HG02759 (cell line): ENCODE results near the gene CUL1.

Experiments
- ATAC-seq: cut with Tn5 transposase; IDR thresholded peaks from one replicate; pipeline ENCODE4 v1.9.1; 2021; ENCODE audit warnings: mild to moderate bottlenecking, moderate library complexity; ENCODE audit not compliant: unreplicated experiment

Gene CUL1

DNA sequence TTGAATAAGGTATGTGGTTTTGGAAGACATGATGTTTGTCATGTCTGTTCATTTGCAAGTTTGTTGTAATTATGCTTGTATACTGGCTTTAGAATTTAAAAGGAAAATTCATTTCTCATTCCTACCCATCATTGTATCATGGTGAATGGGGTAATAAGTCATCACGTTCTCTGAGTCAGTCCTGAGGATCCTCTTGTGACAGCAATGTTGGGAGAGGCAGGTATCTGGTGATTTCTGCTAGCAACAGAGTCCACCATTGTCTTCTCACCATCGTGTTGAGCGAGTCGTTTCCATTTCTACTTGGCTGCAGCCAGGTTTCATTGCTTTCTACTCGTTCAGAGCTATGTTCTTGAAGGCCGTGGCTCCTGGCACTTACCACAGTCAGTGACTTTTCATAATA is 16.3 kb downstream of the CUL1 start:
- ATAC-seq = no peak

DNA sequence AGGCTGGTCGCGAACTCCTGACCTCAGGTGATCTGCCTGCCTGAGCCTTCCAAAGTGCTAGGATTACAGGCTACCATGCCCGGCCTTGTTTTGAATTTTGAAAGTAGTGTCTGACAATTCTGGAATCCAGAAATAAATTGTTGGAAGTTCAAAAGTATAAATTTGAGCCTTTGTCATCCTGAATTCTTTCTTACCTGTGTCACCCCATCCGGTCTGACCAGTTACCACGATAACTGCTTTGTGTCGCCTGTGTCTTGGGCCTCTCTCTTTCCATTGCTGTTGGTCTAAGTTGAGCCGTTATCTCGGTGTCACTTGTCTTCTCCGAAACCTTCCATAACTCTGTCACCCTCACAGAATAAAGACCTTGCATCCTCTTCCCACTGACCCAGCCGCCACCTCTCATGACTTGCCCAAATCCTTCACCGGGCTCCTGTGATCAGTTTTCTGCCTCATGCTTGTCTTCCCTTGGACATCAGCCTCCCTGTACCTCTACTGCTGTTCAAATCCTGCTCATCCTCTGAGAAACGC is 18.6 kb downstream of the CUL1 start:
- no peak for ATAC-seq

DNA sequence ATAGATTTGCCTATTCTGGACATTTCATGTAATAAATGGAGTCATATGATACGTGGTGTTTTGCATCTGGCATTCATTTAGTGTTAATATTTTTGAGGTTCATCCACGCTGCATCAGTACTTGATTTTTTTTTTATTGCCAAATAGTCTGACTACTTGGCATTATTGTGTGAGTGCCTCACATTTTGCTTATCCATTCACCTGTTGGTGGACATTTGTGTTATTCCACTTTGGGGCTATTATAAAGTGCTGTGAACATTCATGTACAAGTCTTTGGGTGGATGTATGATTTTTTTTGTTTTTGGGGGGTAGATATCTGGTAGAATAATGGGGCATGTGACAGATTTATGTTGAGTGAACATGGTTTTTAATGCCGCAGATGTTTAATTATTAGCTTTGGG is 19.7 kb downstream of the CUL1 start:
- ATAC-seq = no peak

DNA sequence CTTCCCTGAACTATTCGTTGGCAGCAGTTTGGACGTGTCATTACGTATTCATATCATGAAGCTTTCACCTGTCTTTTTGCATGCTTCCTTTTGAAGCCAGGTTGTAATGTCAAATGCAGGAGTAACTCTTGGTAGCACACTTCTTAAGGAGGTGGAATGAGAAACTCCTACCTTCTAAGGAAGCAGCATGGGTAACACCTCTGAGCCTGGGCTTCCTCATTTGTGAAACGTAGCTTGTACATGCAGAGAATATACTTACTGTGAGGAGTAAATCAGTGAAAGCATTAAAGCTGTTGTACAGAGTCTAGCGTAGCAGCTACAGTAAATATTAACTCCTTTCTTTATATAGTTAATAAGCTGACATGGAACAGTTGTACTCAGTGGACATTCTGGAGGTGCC is 21.1 kb downstream of the CUL1 start:
- ATAC-seq = no peak

DNA sequence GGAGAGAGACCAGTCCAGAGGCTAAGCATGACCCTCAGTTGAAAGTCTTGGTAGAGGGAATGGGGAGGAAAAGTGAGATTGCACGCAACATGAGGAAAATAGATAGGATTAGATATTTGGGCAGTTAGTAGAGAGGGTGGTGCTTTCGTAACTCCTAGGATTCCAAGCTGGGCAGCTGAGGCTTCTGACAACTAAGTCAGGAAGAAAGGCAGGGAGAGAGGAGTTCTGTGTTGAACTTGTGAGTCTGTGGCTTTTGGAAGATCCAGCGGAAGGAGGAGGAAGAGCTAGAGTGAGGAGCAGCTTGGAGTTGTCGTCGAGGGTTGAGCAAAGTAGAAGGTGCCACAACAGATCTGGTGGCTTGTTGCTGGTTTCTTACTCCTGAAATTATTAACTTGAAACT is 21.8 kb downstream of the CUL1 start:
- no peak for ATAC-seq

DNA sequence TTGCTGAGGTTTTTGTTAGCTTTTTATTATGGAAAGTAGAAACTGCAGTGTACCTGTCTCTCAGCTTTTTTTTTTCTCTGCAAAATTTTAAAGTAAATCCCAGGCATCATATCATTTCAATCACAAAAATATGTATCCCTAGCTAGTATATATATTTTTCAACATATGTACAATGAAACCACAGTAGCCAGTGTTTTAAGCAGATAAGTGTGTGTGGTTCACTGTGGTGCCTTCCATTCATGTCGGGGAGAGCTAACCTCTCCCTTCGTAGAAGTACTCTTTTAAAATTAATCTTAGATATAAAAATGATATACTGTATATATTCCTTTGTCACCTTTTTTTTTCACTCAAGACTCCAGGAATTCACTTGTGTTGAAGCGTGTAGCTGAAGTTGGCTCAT is 22.7 kb downstream of the CUL1 start:
- no peak for ATAC-seq

DNA sequence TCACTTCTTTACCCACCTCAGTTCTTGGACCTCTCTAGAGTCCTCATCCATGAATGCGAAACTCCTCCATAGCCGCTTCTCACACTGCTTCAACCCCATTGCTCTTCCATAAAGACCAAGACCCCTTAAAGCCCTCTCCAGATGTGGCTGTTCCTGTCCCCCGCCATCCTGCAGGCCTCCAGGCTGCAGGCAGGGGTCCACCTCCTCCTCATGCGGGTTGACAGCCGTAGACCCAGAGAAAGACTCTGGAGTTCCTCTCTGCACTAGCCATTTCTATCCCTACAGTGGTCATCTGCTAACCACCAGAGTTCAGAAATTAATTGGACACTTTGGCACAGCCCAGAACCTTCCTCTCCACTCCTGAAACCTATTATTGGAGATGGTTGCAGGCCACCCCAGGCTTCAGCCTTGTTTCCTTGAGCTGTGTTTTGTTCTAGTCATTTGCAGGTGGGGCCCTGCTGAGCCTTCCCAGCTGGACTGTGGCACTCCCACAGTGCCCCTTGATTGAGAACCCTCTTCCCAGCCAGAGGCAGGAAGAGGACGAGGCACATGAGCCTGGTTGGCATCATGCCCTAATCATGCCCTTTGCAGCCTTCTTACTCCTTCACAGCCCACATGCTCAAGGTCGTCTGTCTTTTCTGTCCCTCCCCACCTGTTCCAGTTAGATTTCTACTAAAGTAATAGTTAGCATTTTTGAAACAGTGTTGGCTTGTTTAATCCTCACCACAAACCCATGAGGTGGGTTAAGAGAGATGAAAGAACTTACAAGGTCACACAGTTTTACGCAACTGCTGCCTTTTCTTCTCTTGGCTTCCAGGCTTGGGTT is 23.9 kb downstream of the CUL1 start:
- ATAC-seq = no peak

DNA sequence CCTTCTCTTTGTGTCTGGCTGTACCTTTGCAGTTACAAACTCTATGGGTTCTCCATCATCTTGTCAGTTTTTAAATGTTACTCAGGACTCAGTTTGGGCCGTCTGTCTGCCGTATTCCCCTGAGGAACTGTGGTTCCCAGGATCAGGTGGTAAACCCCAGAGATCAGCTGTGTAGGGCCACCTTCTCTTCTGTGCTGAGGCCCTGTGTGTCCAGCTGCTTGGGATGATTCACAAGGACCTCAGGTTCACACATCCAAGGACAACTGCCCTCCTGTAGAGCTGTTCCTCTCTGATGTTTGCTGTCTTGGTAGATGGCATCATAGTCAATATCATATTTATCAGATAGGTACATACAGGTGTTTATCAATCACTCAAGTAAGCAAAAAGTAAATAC is 24.5 kb downstream of the CUL1 start:
- no peak for ATAC-seq

DNA sequence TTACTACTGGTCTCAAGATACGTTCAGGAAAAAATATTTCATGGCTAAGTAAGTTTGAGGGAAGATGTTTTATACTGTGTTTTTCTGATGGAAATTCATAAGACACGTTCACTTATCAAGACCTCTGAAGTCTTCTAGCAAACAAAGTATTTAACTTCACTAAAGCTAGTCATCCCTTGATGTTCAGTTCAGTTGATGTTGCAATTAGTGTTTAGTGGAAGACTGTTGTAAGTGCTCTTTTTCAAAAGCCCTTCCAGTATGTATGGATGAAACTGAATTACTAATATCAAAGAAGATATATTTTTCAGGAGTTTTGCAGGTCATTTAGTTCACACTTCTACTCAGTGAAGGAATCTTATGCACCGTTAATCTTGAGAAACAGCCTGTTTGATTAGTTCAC is 25.1 kb downstream of the CUL1 start:
- ATAC-seq = no peak

DNA sequence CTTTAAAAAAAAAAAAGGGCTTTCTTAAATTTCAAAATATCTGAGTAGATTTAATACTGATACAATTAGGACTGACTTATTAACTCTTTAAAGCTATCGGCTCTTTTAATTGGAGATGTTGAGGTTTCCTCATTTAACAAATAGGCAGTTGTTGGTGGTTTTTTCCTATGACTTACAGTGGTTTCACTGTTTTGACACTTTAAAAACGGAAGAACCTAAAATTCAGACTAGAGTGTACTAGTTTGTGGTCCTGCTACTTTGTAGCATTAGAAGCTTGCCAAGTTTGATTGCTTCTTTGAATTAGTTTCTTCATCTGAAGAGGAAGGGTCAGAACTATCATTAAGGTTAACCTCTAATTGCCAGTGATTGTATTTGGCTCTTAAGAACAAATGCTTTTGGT is 27.7 kb downstream of the CUL1 start:
- no peak for ATAC-seq

DNA sequence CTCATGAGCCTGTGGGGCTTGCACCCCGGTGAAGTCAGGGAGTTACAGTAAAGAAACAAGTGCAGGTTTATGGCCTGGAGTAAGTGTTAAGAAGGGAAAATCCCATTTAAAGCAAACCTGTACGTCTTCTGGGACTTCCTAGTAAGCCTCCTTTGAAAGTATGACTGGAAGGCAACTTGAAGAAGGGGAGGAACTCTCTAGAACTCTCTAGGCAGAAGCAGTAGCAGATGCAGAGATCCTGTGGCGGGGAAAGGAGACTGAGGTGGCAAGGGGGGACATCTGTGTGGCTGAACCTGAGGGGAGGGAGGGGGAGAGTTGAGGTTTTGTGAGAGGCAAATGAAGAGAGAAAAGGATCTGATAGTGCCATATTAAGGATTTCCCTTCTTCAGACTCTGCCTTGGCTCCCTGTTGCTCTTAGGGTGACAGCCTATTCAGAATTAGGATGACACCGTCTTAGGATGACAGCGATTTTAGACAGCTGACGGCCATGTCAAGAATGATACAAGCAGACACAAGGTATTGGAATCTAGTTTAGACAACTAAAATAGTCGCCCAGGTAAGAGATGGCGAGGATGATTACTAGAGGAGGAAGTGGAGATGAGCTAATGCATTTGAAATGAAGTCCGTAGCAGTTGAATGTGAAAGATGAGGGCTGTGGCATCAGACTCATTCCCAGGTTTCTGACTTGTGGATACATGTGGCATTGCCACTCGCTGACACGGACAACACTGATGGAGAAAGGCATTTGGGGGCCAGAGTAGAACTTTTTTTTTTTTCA is 29.0 kb downstream of the CUL1 start:
- ATAC-seq = no peak

DNA sequence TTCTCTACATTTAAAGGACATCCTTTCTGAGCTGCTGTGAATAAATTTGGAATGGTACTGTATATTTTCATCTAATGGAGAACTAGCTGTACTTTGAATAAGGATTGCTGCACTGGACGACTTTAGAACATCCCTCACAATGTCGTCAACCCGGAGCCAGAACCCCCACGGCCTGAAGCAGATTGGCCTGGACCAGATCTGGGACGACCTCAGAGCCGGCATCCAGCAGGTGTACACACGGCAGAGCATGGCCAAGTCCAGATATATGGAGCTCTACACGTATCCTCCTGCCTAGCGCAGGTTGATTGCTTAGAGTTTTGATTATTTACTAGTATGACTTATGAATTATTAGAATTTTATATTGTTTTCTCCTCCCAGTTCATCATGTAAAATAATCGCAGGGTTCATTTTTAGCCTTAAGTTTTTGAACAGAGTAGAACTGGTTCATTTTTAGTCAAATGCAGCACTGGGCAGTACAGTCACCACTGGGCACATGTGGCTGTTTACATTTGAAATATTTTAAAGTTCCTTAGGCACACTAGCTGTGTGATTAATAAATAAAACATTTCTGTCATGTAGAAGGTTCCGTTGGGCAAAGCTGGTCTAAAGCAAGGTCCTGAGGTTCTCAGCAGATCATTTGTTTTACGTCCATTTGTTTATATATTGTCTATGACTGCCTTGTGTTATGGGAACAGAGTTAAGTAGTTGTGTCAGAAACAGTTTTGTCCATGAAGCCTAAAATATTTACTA is 31.5 kb downstream of the CUL1 start:
- no peak for ATAC-seq

DNA sequence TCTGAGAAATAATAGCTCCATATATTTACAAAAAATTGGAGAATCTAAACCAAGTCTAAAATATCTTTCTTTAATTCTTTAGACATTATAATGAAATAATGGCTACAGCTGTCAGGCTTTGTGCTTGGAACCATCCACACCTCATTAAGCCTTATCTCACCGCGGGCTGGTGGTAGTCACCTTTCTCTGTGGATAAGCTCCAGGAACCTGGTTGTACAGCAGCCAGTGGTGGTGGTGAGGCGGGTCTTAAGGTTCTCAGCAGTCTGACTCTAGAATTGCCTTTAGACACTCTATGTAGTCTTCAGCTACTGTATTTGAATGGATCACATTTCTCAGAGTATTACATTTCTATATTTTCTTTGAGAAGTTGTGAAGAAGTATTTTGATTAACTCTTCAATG is 34.2 kb downstream of the CUL1 start:
- ATAC-seq = no peak

DNA sequence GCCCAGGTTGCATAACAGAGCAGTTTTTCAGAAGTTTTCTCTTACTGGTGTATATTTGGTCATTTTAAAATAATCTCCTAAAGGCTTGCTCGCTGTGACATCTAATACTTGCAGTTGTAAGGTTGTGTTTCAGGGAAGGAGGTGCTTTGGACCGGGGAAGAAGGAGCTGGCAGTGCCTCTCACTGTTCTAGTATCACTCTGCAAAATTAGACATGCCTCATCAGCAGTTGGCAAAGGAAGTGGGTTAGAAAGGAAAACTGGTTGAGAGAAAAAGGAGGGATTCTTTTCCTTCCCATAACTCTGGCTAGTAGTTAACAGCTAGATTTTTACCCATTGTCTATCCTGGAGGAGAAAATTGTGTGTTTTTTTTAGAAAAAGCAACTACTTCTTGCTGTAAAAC is 34.8 kb downstream of the CUL1 start:
- no peak for ATAC-seq

DNA sequence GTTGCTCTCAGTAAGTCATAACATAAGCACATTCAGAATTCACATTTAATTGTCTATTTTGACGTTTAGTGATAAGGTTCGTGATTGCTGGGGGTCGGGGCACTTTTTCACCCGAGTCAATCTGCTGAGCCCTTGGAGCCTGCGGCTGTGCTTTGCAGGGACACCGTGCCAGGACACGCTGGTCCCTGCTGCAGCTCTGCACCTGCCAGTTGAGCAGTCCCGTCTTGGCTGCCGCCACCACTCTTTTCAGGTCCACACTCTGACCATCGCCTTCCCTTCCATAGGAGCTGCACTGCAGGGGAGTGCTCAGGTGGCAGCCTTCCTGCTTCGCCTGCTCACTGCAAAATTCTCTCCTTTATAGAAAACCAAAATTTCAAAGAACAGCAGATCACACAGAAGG is 36.4 kb downstream of the CUL1 start:
- ATAC-seq = no peak

DNA sequence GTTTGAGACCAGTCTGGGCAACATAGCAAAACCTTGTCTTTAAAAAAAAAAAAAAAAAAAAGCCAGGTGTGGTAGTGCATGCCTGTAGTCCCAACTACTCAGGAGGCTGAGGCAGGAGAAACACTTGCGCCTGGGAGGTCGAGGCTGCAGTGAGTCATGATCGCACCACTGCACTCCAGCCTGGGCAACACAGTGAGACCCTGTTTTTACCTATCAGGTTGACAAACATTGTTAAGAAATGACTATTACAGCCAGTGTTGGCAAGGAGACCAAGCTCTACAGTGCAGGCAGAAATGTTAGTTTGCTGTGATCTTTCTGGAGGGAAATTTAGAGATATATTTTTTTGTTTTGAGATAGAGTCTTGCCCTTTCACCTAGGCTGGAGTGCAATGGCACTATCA is 37.3 kb downstream of the CUL1 start:
- no peak for ATAC-seq

DNA sequence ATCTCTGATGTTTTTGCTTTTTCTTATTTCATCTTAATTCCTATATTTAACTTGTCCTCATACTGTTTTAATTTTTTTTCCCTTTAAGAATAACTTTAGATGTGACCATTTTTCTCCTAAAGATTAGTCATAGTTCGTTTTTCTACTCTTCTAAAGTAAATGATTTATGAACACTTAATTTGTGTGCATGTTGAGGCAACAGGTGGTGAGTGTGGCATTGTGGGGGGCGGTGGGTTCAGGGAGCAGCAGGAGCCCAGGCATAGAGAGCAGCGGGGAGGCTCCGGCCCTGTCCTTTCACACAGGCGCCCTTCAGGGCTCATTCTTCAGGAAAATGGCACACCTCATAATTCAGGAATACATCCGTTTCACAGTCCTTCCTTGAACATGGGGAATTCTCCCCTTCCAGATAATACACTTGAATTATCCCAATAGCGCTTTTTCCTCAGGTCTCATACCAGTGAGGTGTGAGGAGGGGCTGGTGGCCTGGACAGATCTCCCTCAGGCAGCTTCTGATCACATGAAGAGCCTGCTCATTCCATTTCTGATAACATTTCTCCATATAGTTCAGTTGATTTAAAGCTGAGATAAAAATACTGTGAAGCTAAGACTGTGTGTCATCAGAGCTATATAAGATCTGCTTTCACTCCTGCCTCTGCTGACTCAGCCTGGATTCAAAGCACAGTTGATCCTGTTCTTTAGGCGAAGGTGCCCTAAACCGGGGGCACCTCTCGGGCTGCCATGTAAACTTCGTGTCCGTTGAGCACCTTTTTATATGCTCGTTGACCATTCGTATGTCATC is 40.2 kb downstream of the CUL1 start:
- ATAC-seq = no peak

DNA sequence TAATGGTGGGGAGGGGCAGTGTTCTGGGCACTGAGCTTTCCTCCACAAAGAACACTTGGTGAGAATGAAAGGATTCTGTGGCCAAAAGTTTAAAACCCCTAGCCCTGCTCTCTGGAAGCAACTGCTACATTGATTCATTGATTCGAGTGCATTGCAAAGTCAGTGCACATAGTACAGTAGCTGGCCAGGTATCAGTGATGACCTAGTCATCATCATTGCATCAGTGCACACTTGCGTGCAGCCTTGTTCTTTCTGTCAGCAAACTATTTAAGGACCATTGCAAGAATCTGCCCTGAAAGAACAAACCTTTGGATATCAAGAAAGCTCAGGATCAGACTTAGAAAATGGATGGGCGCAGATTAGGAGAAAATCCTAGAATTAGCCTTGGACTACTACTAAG is 47.4 kb downstream of the CUL1 start:
- no peak for ATAC-seq

DNA sequence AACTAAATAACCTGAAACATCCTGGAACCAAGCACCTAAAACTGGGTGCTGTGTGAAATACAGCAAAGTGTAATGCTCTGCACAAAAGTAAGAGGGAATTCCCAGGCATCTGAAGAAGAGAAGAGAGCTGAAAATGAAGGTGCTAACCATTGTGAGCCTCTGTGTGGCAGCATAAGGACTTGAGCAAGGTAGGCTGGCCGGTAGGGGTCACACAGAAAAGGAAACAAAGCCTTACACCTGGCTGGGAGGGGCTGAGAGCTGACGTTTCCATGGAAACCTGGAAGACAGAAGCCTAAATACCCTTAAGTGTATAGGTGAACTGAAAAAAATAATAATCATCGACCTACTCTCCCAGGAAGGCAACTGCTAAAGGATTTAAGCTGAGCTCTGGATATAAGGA is 48.6 kb downstream of the CUL1 start:
- no peak for ATAC-seq

DNA sequence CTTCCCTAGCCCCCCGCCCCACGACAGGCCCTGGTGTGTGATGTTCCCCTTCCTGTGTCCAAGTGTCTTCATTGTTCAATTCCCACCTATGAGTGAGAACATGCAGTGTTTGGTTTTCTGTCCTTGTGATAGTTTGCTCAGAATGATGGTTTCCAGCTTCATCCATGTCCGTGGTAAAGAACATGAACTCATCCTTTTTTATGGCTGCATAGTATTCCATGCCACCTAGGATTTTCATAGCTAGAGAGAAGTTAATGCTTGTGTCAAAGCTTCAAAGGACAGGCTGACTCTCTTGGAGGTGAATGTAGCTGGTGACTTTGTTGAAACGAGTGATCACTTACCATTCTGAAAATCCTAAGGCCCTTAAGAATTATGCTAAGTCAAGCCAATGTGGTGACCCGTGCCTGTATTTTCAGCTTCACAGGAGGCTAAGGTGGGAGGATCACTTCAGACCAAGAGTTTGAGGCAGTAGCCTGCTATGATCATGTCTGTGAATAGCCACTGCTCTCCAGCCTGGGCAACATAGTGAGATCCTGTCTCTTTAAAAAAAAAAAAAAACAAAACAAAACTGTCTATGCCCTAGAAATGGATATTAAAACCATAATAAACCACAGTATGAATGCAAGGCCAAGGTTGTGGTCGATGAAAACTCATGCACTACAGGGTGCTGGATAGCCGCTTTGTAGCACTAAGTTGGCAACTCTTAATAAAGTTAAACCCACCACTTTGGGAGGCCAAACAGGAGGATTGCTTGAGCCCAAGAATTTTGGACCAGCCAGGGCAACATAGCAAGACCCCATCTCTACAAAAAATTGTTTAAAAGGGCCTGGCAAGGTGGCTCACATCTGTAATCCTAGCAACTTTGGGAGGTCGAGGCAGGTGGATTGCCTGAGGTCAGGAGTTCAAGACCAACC is 52.0 kb downstream of the CUL1 start:
- ATAC-seq = no peak
